Smooth muscle cell (in vitro differentiated cells): ENCODE measurements around the gene FAM174B. TPM values are rescaled to one million over a fixed set of nuclear protein-coding genes. Genes with fewer than 3 reads are reported as not detected.
A peak's percentile ranks its signal among the peaks of the same experiment; 100 is the strongest.

Experiments
- DNase-seq: peaks from one replicate; lab custom pipeline; 2025; ENCODE audit not compliant: unreplicated experiment; lab: John Stamatoyannopoulos, UW
- H2AFZ ChIP-seq: fragments of 200-600 bp; sonication (generic); 2 replicates; pipeline ENCODE4 v1.6.0; 2016; ENCODE audit warnings: antibody characterized with exemption, low read depth, mild to moderate bottlenecking
- H3F3A ChIP-seq: fragments of 200-600 bp; sonication (generic); 2 replicates; pipeline ENCODE4 v1.6.0; 2017; ENCODE audit warnings: antibody characterized with exemption, low read depth
- H3K27ac ChIP-seq: fragments of 200-600 bp; sonication (generic); 2 replicates; pipeline ENCODE4 v1.5.1; 2016; ENCODE audit warnings: low read depth, mild to moderate bottlenecking
- H3K27me3 ChIP-seq: fragments of 200-600 bp; sonication (generic); 2 replicates; pipeline ENCODE4 v1.6.1; 2016; ENCODE audit warnings: low read depth, mild to moderate bottlenecking
- H3K36me3 ChIP-seq: fragments of 200-600 bp; sonication (generic); 2 replicates; pipeline ENCODE4 v1.5.1; 2016; ENCODE audit warnings: low read depth
- H3K4me1 ChIP-seq: fragments of 200-600 bp; sonication (generic); 2 replicates; pipeline ENCODE4 v1.5.1; 2016; ENCODE audit warnings: low read depth
- H3K4me2 ChIP-seq: fragments of 200-600 bp; sonication (generic); 2 replicates; pipeline ENCODE4 v1.6.0; 2016; ENCODE audit warnings: mild to moderate bottlenecking
- H3K4me3 ChIP-seq: fragments of 200-600 bp; sonication (generic); 2 replicates; pipeline ENCODE4 v1.5.1; 2016; ENCODE audit warnings: mild to moderate bottlenecking
- H3K79me2 ChIP-seq: fragments of 200-600 bp; sonication (generic); 2 replicates; pipeline ENCODE4 v1.6.0; 2016; ENCODE audit warnings: low read depth, mild to moderate bottlenecking
- H3K9ac ChIP-seq: fragments of 200-600 bp; sonication (generic); 2 replicates; pipeline ENCODE4 v1.6.0; 2016; ENCODE audit warnings: low read depth
- H3K9me3 ChIP-seq: fragments of 200-600 bp; sonication (generic); replicated peaks from 2 replicates; pipeline ENCODE4 v1.5.1; 2016; ENCODE audit warnings: low read depth
- H4K20me1 ChIP-seq: fragments of 200-600 bp; sonication (generic); 2 replicates; pipeline ENCODE4 v1.6.0; 2016; ENCODE audit warnings: low read depth
- WGBS: methylation state at CpG from one replicate; pipeline ENCODE4 v1.1.7; 2016; ENCODE audit warnings: low lambda C conversion rate; 5-methylcytosine and 5-hydroxymethylcytosine counted together
- polyA plus RNA-seq: library from polyadenylated mRNA; unstranded; fragments of >200 nt; fragmentation: Nextera tagmentation; extraction: Ambion mirVana; gene quantifications from 2 replicates; pipeline ENCODE4 v1.2.1, GENCODE V29; 2016
- total RNA-seq: library from RNA; depleted of rRNA; stranded (reverse); fragments of >200 nt; gene quantifications from 2 replicates; pipeline ENCODE4 v1.2.3, GENCODE V29; 2014
- TF ChIP-seq, protein P1 (sequence below): fragments of 200-600 bp; sonication (generic); IDR thresholded peaks from 2 replicates; pipeline ENCODE4 v1.5.1; 2017; ENCODE audit warnings: borderline replicate concordance, mild to moderate bottlenecking, antibody characterized with exemption; ENCODE audit not compliant: insufficient read depth, poor library complexity, severe bottlenecking

The FAM174B gene
- 2.1 and 4.4 TPM in 2 replicates for total RNA-seq
- polyA plus RNA-seq, result 2.0 and 4.6 TPM in 2 replicates

DNA sequence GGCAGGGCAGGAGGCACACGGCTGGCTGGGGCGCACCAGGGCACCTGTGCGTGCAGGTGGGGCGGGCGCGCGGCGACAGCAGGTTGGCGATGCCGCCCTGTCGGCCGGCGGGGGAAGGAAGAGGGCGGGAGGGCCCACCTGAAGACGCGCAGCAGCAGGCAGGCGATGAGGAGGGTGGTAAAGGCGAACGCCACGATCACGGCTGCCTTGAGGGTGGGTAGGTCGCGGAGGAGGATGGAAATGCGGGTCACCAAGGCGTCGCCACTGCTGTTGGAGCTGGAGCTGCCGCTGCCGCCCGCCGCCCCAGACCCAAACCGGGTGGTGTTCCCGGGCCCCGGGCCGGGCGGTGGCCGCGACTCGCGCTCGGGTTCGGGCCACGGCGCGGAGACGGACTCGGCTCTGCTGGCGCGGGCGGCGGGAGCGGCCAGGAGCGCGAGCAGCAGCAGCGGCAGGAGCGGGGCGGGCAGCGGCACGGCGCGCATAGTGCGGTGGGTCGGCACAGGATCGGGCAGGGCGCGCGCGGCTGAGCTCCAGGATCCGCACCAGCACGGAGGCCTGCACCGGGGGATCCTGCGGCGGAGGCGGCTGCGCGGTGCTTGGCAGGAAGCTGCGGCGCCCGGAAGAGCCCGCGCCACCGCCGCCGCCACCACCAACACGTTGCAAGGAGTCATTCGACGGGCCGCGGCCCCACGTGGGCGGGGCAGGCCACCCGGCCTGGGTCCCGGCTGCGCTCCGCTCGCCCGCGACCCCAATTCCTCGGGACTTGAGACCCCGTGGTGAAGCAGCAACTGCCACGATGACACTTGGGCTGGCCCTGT is at the start of gene FAM174B:
Gene FAM174B, minus strand, starts transcription at position 598 of the 818 bp plus-strand sequence.
- H3K4me1 ChIP-seq, result peaks cover 16% of the 10 kb centered on the region
- no peak within 1 kb of the TSS for H3K9ac ChIP-seq
- TF ChIP-seq, protein P1, sequence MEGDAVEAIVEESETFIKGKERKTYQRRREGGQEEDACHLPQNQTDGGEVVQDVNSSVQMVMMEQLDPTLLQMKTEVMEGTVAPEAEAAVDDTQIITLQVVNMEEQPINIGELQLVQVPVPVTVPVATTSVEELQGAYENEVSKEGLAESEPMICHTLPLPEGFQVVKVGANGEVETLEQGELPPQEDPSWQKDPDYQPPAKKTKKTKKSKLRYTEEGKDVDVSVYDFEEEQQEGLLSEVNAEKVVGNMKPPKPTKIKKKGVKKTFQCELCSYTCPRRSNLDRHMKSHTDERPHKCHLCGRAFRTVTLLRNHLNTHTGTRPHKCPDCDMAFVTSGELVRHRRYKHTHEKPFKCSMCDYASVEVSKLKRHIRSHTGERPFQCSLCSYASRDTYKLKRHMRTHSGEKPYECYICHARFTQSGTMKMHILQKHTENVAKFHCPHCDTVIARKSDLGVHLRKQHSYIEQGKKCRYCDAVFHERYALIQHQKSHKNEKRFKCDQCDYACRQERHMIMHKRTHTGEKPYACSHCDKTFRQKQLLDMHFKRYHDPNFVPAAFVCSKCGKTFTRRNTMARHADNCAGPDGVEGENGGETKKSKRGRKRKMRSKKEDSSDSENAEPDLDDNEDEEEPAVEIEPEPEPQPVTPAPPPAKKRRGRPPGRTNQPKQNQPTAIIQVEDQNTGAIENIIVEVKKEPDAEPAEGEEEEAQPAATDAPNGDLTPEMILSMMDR, result no peak
- H3K4me3 ChIP-seq, result peak within 1 kb of the TSS; percentile 58
- no peaks in the 10 kb centered on the region for H3K27me3 ChIP-seq
- H3K27ac ChIP-seq, result no peak within 1 kb of the TSS
- no peaks in the 10 kb centered on the region for H3K79me2 ChIP-seq
- no peaks in the 10 kb centered on the region for H4K20me1 ChIP-seq
- peak within 1 kb of the TSS; percentile 50 for H2AFZ ChIP-seq
- no peaks in the 10 kb centered on the region for H3F3A ChIP-seq
- no peak for DNase-seq
- no peaks in the 10 kb centered on the region for H3K36me3 ChIP-seq
- no peaks in the 10 kb centered on the region for H3K9me3 ChIP-seq
- H3K4me2 ChIP-seq, result peak within 1 kb of the TSS; percentile 90
- 2% methylated on average over 46 of the region's 100 CpGs for WGBS

DNA sequence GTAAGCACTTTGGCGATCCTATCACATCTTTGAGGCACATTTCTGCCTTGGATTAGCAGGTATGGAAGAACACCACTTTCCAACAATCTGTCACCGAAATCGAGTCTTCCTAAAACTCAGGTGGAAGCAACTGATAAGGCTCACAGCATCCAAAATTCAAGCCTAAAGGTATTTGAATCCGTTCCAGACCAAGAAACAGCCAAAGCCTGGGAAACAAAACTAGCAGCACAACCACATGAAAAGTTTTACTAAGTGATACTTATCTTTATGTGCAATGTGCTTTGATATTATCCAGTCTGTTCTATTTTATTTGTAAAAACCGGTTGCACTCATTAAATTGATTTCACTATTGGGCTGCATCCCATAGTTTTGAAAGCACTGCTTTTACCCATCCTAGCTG is 40.5 kb upstream of the FAM174B start:
- WGBS, result 86% methylated on average over 5 of the region's 5 CpGs
- no peaks in the 10 kb centered on the region for H3F3A ChIP-seq
- no peaks in the 10 kb centered on the region for H3K79me2 ChIP-seq
- H3K27me3 ChIP-seq, result no peaks in the 10 kb centered on the region
- DNase-seq, result no peak
- no peak overlapping the region for H3K4me3 ChIP-seq
- no peak overlapping the region for H3K9ac ChIP-seq
- H3K4me1 ChIP-seq, result no peaks in the 10 kb centered on the region
- no peaks in the 10 kb centered on the region for H3K9me3 ChIP-seq
- TF ChIP-seq, protein P1, result no peak
- no peak overlapping the region for H2AFZ ChIP-seq
- H3K27ac ChIP-seq, result no peak overlapping the region
- H4K20me1 ChIP-seq, result no peaks in the 10 kb centered on the region
- H3K4me2 ChIP-seq, result no peak overlapping the region
- H3K36me3 ChIP-seq, result no peaks in the 10 kb centered on the region

DNA sequence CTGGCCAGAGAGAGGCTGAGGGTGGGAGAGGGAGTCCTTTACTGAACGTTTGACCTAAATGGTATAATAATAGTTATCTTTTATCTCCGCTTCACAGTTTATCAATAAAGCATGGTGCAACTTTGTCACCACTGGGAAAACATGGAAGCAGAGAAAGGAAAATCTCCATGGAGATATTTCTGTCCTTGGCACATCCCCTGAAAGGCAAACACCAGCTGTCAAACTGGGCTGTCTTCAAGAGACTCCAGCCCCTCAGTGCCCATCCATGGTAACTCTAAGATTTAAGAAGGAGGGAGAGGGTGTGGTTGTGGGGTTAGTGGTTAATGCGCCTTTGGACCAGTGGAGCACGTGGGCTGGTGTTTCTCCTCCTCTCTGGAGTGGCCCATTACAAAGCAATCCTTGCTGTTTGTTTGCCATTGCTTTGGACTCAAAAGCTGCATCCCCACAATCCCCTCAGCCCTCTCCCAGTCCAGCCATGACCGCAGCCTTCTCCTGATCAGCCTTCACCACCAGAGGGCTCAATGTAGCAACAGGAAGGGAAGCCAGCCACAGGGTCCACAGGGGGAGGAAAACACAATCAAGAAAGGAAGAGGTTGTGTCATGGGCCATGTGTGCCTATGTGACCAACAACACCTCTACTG is 38.2 kb upstream of the FAM174B start:
- no peak overlapping the region for H3K27ac ChIP-seq
- WGBS, result 63% methylated on average over 5 of the region's 5 CpGs
- no peak for DNase-seq
- H3K79me2 ChIP-seq, result no peaks in the 10 kb centered on the region
- no peak overlapping the region for H3K4me2 ChIP-seq
- no peaks in the 10 kb centered on the region for H3F3A ChIP-seq
- TF ChIP-seq, protein P1, result peak; percentile 45
- no peaks in the 10 kb centered on the region for H4K20me1 ChIP-seq
- no peaks in the 10 kb centered on the region for H3K4me1 ChIP-seq
- no peaks in the 10 kb centered on the region for H3K9me3 ChIP-seq
- no peak overlapping the region for H3K9ac ChIP-seq
- H3K4me3 ChIP-seq, result no peak overlapping the region
- H3K36me3 ChIP-seq, result no peaks in the 10 kb centered on the region
- no peaks in the 10 kb centered on the region for H3K27me3 ChIP-seq
- H2AFZ ChIP-seq, result no peak overlapping the region
